ENCODE data around the gene BEND4.

Gene BEND4

DNA sequence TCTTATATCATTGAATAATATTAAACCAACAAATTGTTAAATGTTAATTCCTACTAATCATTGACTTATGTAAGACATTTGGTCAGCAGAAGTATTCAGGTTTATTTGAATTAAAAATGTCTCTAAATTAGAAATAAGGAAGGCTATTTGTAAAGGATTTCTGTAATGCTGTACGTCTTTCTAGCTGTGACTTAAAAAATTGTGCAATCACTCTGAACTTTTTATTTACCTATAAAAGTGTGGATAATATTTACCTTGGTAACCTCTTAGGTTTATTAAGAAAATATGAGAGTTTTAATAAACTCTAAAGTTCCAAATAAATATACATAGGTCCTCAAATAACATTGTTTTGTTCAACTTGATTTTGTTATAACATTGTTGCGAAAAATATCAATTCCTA is 85.2 kb downstream of the BEND4 start:
- TF ChIP-seq, protein P1, sequence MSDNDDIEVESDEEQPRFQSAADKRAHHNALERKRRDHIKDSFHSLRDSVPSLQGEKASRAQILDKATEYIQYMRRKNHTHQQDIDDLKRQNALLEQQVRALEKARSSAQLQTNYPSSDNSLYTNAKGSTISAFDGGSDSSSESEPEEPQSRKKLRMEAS (IDR thresholded peaks at IDR 0.05; ENCODE audit: low read depth, low read length) = no peak
- TF ChIP-seq MYC (IDR thresholded peaks at IDR 0.05; ENCODE audit: low read depth, low read length) (no peak), POLR2A (IDR thresholded peaks at IDR 0.05; ENCODE audit: extremely low read depth, insufficient read length) (no peak)
- TF ChIP-seq, protein P2, sequence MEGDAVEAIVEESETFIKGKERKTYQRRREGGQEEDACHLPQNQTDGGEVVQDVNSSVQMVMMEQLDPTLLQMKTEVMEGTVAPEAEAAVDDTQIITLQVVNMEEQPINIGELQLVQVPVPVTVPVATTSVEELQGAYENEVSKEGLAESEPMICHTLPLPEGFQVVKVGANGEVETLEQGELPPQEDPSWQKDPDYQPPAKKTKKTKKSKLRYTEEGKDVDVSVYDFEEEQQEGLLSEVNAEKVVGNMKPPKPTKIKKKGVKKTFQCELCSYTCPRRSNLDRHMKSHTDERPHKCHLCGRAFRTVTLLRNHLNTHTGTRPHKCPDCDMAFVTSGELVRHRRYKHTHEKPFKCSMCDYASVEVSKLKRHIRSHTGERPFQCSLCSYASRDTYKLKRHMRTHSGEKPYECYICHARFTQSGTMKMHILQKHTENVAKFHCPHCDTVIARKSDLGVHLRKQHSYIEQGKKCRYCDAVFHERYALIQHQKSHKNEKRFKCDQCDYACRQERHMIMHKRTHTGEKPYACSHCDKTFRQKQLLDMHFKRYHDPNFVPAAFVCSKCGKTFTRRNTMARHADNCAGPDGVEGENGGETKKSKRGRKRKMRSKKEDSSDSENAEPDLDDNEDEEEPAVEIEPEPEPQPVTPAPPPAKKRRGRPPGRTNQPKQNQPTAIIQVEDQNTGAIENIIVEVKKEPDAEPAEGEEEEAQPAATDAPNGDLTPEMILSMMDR (IDR thresholded peaks at IDR 0.05; ENCODE audit: low read depth, low read length) = no peak
- no peak overlapping the region for H3K4me3 ChIP-seq (ENCODE audit: low read depth, low read length)
- DNase-seq (ENCODE audit: low read depth) = no peak

DNA sequence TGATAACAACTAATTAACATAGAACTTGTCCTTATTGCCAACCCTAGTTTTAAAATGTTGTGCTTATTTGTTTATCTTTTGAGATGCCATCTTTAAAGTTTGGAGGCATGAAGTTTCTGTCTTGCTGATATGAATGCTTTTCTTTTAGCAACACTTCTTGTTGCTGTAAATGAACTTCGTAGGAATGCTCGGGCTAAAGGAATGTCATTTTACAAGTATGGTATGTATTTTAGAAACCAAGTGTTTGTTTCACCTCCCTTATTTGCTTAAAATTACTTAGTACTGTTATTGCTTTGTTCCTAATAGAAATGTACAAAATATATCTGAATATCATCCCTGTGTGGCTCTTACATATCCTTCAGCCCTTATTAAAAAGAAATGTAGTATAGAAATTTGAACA is 86.1 kb downstream of the BEND4 start:
- H3K4me3 ChIP-seq (ENCODE audit: low read depth, low read length) = no peak overlapping the region
- no peak for DNase-seq (ENCODE audit: low read depth)
- TF ChIP-seq POLR2A (IDR thresholded peaks at IDR 0.05; ENCODE audit: extremely low read depth, insufficient read length) = no peak
- TF ChIP-seq, protein P2 (IDR thresholded peaks at IDR 0.05; ENCODE audit: low read depth, low read length) = no peak
- TF ChIP-seq MYC (IDR thresholded peaks at IDR 0.05; ENCODE audit: low read depth, low read length) = no peak
- TF ChIP-seq, protein P1 (IDR thresholded peaks at IDR 0.05; ENCODE audit: low read depth, low read length) = no peak

All from NB4 (cell line).